ENCODE results near the gene TSPY4. TPM values are rescaled to one million over a fixed set of nuclear protein-coding genes. Genes with fewer than 3 reads are reported as not detected.

The TSPY4 gene, protein sequence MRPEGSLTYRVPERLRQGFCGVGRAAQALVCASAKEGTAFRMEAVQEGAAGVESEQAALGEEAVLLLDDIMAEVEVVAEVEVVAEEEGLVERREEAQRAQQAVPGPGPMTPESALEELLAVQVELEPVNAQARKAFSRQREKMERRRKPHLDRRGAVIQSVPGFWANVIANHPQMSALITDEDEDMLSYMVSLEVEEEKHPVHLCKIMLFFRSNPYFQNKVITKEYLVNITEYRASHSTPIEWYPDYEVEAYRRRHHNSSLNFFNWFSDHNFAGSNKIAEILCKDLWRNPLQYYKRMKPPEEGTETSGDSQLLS
- total RNA-seq: not detected in 2 replicates

DNA sequence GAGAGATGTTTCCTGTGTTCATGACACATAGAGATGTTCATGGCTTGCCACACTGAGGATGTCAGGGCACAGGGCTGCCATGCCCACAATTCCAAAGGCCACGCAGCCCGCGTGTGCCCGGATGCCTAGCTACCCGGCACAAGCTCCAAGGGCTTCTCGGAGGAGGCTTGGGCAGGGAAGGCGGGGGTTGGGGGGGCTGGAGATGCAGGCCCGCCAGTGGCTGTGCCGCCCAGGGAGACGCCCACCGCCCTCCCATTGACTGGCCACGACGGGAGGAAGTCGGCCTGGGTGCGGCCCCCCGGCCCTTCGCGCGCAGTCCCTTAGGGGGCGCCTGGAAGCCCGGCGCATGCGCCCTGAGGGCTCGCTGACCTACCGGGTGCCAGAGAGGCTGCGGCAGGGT, at the start of gene TSPY4:
Gene TSPY4, plus strand, starts transcription at position 301 of the 400 bp plus-strand sequence. Its CDS starts 46 bp downstream, at position 347.

GRCh38 chrY:9357497-9357896, 20.2 kb downstream of the TSPY4 start, which contains the start of gene TSPY8:
TSS of gene TSPY8 (plus strand) at chrY:9357797. CDS start at chrY:9357843, 46 bp downstream.

Other genes with a start within 250 kb of the TSPY4 start
- not detected in 2 replicates for gene TSPY8, start 20.3 kb downstream of the TSPY4 start, total RNA-seq
- not detected in 2 replicates for gene TSPY3, start 61.0 kb downstream of the TSPY4 start, total RNA-seq
- gene TSPY1, start 129.5 kb downstream of the TSPY4 start, total RNA-seq: not detected in 2 replicates
- gene TSPY9, start 149.8 kb downstream of the TSPY4 start, total RNA-seq: not detected in 2 replicates
- gene TSPY10, start 190.4 kb downstream of the TSPY4 start, total RNA-seq: not detected in 2 replicates

Measured in smooth muscle cell of the pulmonary artery (primary cell).